C4-2B (cell line): Measurements from ENCODE around the gene MMP15.

ENCODE experiments used
- ZFX ChIP-seq: fragments of 450-650 bp; IDR thresholded peaks from 2 replicates; pipeline ENCODE4 v1.6.1; 2017
- TF ChIP-seq, protein P1 (sequence below): fragments of 450-650 bp; conservative IDR thresholded peaks from 2 replicates; pipeline ENCODE4 v1.5.1; 2017; ENCODE audit warnings: mild to moderate bottlenecking

- TF ChIP-seq, protein P1, sequence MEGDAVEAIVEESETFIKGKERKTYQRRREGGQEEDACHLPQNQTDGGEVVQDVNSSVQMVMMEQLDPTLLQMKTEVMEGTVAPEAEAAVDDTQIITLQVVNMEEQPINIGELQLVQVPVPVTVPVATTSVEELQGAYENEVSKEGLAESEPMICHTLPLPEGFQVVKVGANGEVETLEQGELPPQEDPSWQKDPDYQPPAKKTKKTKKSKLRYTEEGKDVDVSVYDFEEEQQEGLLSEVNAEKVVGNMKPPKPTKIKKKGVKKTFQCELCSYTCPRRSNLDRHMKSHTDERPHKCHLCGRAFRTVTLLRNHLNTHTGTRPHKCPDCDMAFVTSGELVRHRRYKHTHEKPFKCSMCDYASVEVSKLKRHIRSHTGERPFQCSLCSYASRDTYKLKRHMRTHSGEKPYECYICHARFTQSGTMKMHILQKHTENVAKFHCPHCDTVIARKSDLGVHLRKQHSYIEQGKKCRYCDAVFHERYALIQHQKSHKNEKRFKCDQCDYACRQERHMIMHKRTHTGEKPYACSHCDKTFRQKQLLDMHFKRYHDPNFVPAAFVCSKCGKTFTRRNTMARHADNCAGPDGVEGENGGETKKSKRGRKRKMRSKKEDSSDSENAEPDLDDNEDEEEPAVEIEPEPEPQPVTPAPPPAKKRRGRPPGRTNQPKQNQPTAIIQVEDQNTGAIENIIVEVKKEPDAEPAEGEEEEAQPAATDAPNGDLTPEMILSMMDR, result no peak
- TF ChIP-seq ZFX, result no peak
Measured at GRCh38 chr16:58084635-58085034, 59.1 kb downstream of the MMP15 start.
